ENCODE measurements around the gene MGP.

DNA sequence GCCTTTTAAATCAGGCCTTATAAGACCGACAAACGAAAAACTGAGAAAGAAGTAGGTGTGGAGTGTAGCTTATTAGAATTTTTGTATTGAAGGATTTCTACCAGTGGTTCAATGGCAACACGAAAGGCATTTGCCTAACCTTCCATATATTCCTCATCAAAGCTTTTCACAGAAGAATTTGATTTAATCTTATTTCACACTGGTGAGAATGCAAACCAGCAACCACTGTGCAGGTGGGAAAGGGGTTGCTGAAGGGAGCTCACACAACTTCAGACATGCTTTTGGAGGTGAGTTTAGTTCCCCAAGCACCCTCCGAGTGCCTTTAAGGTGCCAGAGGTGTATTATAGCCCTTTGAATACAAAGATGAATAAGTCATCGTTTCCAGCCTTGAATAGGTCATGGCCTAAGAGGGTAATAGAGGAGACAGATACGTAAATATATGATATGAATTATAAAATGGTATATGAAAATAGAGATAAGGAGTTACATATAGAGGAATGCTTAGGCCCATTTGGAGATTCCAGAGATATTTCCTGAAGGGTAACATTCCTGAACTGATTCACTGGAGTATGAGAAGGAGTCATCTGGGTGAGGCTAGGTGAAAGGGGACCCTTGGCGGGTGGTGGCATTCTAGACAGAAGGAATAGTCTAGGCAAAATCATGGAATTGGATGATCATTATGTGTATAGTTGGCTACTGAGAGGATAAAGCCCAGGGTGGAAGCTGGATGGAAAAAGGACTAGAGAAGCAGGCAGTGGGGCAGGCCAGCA is 46.3 kb upstream of the MGP start:
- no peak for TF ChIP-seq EZH2 (IDR thresholded peaks at IDR 0.05; ENCODE audit: low read depth)
- TF ChIP-seq, protein P1, sequence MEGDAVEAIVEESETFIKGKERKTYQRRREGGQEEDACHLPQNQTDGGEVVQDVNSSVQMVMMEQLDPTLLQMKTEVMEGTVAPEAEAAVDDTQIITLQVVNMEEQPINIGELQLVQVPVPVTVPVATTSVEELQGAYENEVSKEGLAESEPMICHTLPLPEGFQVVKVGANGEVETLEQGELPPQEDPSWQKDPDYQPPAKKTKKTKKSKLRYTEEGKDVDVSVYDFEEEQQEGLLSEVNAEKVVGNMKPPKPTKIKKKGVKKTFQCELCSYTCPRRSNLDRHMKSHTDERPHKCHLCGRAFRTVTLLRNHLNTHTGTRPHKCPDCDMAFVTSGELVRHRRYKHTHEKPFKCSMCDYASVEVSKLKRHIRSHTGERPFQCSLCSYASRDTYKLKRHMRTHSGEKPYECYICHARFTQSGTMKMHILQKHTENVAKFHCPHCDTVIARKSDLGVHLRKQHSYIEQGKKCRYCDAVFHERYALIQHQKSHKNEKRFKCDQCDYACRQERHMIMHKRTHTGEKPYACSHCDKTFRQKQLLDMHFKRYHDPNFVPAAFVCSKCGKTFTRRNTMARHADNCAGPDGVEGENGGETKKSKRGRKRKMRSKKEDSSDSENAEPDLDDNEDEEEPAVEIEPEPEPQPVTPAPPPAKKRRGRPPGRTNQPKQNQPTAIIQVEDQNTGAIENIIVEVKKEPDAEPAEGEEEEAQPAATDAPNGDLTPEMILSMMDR (conservative IDR thresholded peaks at IDR 0.05), result no peak

All from PC-9 (cell line).